ENCODE data around the gene MYL7. TPM values are rescaled to one million over a fixed set of nuclear protein-coding genes. Genes with fewer than 3 reads are reported as not detected.
"Not testable (repeated sequence)": the region's sequence is repeated elsewhere in the genome, so short reads cannot be mapped to it uniquely, and the experiment has no call there.

MYL7 gene
- total and polyA plus RNA-seq, 9 of the 15 experiments (the other 6 are each of a cell fraction or from before 2014, with no cell fraction given) = not detected

DNA sequence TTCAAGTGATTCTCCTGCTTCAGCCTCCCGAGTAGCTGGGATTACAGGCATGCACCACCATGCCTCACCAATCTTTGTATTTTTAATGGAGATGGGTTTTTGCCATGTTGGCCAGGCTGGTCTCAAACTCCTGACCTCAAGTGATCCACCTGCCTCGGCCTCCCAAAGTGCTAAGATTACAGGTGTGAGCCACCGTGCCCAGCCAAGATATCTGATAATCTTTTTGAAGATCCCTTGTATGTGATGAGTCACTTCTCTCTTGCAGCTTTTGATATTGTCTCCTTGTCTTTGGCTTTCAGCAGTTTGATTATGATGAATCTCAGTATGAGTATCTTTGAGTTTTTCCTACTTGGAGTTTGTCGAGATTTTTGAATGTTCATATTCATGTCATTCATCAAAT, 14.6 kb downstream of the MYL7 start:
- peaks cover 9 to 25% of the 10 kb centered on the region in 2 experiments; a peak in 4 of 5 replicates for H3K4me1 ChIP-seq (replicated peaks in 1 of 2; ENCODE audit: control insufficient read depth in 2 of 2, insufficient read depth in 2 of 2, low read length in 2 of 2)
- H3K79me2 ChIP-seq (ENCODE audit: control insufficient read depth, insufficient read depth, low read length) = peaks cover 22% of the 10 kb centered on the region
- in situ Hi-C loops (cut with MboI); DNase-seq (ENCODE audit: extremely low read depth in 1 of 4, low spot score in 3 of 4); CTCF ChIA-PET (ENCODE audit: low intra/inter-chr PET ratio); ATAC-seq; H3K36me3 ChIP-seq (ENCODE audit: control insufficient read depth, insufficient read depth, low read length); H3K4me3 ChIP-seq; H3K27me3 ChIP-seq (ENCODE audit: control insufficient read depth in 2 of 2, insufficient read depth in 2 of 2, low read length in 2 of 2); H3K9ac ChIP-seq (ENCODE audit: insufficient read depth in 1 of 2, low read depth in 2 of 2, low read length in 2 of 2); H2AFZ ChIP-seq (ENCODE audit: low read depth, low read length); H4K20me1 ChIP-seq (replicated peaks; ENCODE audit: control insufficient read depth, insufficient read depth, low read length); H3K9me3 ChIP-seq (replicated peaks; ENCODE audit: control insufficient read depth, insufficient read depth, low read depth, low read length); intact Hi-C loops (cut with micrococcal nuclease); H3K27ac ChIP-seq (ENCODE audit: extremely low read depth, low read depth, low read length); FAIRE-seq; H3K4me2 ChIP-seq (ENCODE audit: insufficient read depth, low read length); H3K9me1 ChIP-seq (ENCODE audit: control insufficient read depth, insufficient read depth, low read length); BruUV-seq (replicated peaks): not testable (repeated sequence)
- WGBS (ENCODE audit: insufficient coverage, low coverage, missing lambda C conversion rate) = 1% methylated on average over 4 of the region's 4 CpGs
- peak; percentile 17; the same call in 1 of the 2 replicates for TF ChIP-seq CBFA2T3 (IDR thresholded peaks at IDR 0.05)
- TF ChIP-seq, protein P1, sequence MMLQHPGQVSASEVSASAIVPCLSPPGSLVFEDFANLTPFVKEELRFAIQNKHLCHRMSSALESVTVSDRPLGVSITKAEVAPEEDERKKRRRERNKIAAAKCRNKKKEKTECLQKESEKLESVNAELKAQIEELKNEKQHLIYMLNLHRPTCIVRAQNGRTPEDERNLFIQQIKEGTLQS (IDR thresholded peaks at IDR 0.05) = peak; percentile 20; the same call in 1 of the 2 replicates
- TF ChIP-seq, protein P1 (CRISPR knock-in tag; conservative IDR thresholded peaks at IDR 0.05) = not testable (repeated sequence)
- 0 out of 2 replicates have a peak, but pooled peaks have one; percentile 15 for TF ChIP-seq FOSL1 (tag; conservative IDR thresholded peaks at IDR 0.05)
- POLR2A ChIA-PET = interaction anchor here (1.8 kb wide), 2 partner anchors 11 to 21 kb away, joined by 3 to 5 read pairs; no protein-coding TSS in a partner anchor

DNA sequence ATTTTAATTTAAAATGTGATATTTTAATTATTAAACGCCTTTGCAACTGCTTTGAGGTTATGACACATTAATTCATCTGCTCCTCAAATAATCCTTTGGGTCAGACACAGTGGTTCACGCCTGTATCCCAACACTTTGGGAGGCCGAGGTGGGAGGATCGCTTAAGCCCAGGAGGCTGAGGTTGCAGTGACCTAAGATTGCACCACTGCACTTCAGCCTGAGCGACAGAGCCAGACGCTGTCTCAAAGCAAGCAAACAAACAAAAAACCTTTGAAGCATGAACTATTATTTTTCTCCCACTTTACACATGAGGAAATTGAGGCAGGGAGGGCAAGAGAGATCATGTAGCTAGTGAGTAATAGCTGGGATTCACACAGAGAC, 16.3 kb downstream of the MYL7 start:
- no peak for FAIRE-seq
- POLR2A ChIA-PET = interaction anchor here (1.1 to 3.4 kb wide), 3 partner anchors 10 to 22 kb away, joined by 3 to 12 read pairs (median 3); no protein-coding TSS in a partner anchor
- H3K79me2 ChIP-seq (ENCODE audit: control insufficient read depth, insufficient read depth, low read length) = peaks cover 40% of the 10 kb centered on the region
- H3K9me3 ChIP-seq (replicated peaks; ENCODE audit: control insufficient read depth, insufficient read depth, low read depth, low read length) = no peaks in the 10 kb centered on the region
- BruUV-seq (replicated peaks) = no TSS peak
- H3K4me2 ChIP-seq (ENCODE audit: insufficient read depth, low read length) = no peak overlapping the region
- peaks cover 27% of the 10 kb centered on the region for H3K36me3 ChIP-seq (ENCODE audit: control insufficient read depth, insufficient read depth, low read length)
- intact Hi-C loops (cut with micrococcal nuclease) (no loop called here), in situ Hi-C loops (cut with MboI) (no loop called here)
- no peak overlapping the region; a peak in 1 of 4 replicates for H3K9ac ChIP-seq (ENCODE audit: insufficient read depth in 1 of 2, low read depth in 2 of 2, low read length in 2 of 2)
- TF ChIP-seq, protein P2, sequence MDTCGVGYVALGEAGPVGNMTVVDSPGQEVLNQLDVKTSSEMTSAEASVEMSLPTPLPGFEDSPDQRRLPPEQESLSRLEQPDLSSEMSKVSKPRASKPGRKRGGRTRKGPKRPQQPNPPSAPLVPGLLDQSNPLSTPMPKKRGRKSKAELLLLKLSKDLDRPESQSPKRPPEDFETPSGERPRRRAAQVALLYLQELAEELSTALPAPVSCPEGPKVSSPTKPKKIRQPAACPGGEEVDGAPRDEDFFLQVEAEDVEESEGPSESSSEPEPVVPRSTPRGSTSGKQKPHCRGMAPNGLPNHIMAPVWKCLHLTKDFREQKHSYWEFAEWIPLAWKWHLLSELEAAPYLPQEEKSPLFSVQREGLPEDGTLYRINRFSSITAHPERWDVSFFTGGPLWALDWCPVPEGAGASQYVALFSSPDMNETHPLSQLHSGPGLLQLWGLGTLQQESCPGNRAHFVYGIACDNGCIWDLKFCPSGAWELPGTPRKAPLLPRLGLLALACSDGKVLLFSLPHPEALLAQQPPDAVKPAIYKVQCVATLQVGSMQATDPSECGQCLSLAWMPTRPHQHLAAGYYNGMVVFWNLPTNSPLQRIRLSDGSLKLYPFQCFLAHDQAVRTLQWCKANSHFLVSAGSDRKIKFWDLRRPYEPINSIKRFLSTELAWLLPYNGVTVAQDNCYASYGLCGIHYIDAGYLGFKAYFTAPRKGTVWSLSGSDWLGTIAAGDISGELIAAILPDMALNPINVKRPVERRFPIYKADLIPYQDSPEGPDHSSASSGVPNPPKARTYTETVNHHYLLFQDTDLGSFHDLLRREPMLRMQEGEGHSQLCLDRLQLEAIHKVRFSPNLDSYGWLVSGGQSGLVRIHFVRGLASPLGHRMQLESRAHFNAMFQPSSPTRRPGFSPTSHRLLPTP (IDR thresholded peaks at IDR 0.05; ENCODE audit: borderline replicate concordance, extremely low read depth, insufficient read length) = no peak
- 87% methylated on average over 6 of the region's 6 CpGs for WGBS (ENCODE audit: insufficient coverage, low coverage, missing lambda C conversion rate)
- CTCF ChIA-PET (ENCODE audit: low intra/inter-chr PET ratio) = no interaction called here
- H3K4me1 ChIP-seq (replicated peaks in 1 of 2; ENCODE audit: control insufficient read depth in 2 of 2, insufficient read depth in 2 of 2, low read length in 2 of 2) = peaks cover 14 to 24% of the 10 kb centered on the region in 2 experiments; a peak in 4 of 5 replicates
- no peak overlapping the region for H3K27ac ChIP-seq (ENCODE audit: extremely low read depth, low read depth, low read length)
- H2AFZ ChIP-seq (ENCODE audit: low read depth, low read length) = no peak overlapping the region
- ATAC-seq = no peak
- no peak overlapping the region for H3K4me3 ChIP-seq
- DNase-seq (ENCODE audit: extremely low read depth in 1 of 4, low spot score in 3 of 4) = no peak
- no peaks in the 10 kb centered on the region for H4K20me1 ChIP-seq (replicated peaks; ENCODE audit: control insufficient read depth, insufficient read depth, low read length)
- H3K27me3 ChIP-seq (ENCODE audit: control insufficient read depth in 2 of 2, insufficient read depth in 2 of 2, low read length in 2 of 2) = no peaks in the 10 kb centered on the region
- no peaks in the 10 kb centered on the region for H3K9me1 ChIP-seq (ENCODE audit: control insufficient read depth, insufficient read depth, low read length)
